Stimulated activated CD8-positive, alpha-beta memory T cell treated with anti-CD3 and anti-CD28 coated beads, Interleukin-2, amount 100 ng/mL, for 48 hours (primary cell): Measurements from ENCODE around the gene MYLIP.
A peak's percentile ranks its signal among the peaks of the same experiment; 100 is the strongest.

Experiments used
- DNase-seq, 2 donors: peaks; one replicate each; pipeline ENCODE4 v3.0.0-alpha.2; 2020; ENCODE audit warnings: low read depth in 2 of 2

The MYLIP gene

DNA sequence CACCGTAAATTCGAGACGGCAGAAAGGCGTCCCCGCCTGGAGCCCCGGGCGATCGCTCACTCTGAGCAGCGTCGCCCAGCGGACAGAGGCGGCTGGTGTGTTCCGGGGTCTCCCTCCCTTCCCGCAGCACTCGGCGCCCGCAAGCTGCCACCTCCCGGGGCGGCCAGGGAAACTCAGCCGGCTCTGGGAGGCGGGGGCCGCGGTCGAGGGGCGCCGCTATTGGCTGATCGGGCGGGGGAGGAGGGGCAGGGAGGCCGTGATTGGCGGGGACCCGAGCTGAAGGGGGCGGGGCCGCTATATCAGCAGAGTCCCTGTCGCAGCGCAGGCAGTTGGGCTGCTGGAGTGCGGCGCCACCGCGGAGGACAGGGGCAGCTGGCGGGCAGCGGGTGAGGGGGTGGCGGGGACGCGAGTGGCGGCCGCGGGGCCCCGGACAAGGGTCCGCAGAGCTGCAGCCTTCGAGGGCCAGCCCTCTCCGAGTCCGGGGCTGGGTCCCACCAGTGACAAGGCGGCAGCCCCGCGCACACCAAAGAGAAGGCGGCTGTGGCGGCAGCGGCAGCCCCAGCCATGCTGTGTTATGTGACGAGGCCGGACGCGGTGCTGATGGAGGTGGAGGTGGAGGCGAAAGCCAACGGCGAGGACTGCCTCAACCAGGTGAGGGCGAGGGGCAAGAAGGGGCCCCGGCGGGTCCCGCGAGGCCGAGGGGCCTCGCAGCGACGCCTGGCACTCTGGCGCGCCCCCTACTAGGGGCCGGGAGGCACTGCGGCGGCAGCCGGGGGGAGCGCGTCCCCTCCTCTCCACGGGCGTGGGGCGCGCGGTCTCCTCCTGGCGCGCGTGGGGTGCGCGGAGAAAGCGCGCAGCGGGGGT lies at the start of gene MYLIP:
Gene MYLIP, plus strand, starts transcription at position 328 of the 864 bp plus-strand sequence. Its CDS starts 237 bp downstream, at position 565.
- DNase-seq, result peak; percentile 95

DNA sequence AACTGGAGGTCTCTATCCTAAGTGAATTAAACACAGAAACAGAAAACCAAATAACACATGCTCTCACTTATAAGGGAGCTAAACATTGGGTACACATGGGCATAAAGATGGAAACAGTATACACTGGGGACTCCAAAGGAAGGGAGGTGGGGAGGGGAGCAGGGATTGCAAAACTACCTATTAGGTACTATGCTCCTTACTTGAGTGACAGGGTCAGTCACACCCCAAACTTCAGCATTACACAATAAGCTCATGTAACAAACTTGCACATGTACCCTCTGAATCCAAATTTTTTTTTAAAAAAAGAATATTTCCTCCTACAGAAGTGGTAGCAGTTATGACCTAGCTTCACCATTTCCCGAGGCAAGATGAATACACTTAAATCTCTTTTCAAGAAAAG lies 49.5 kb upstream of the MYLIP start:
- no peak for DNase-seq

DNA sequence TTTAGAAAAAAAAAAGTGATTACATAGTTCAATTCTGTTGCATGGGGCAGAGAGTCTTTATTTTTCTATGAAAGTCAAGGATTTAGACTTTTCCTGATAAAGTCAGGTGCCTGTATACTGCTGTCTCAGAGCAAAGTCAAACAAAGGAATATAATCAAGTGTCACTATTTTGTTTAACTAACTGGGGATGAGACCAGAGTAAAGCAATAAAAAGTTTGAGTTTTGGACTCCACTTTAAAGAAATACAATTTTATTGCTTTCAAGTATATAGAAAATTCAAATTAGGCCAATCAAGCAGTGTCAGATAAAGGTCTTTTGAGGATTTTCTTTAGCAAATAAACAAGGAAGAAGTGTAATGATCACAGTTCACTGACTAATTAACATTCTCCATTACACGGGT lies 48.7 kb upstream of the MYLIP start:
- DNase-seq, result no peak

DNA sequence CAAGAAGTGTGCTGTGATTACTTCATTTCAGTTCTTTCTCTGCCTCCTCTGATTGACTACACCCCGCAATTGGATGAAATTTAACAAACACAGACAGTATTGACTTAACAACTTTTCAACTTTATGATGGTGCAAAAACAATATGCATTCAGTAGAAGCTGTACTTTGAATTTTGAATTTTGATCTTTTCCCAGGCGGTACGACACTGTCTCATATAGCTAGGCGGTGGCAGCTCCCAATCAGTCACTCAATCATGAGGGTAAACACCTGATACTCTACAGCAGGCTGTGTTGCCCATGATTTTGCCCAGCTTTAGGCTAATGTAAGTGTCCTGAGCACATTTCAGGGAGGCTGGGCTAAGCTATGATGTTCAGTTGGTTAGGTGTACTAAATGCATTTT lies 47.6 kb upstream of the MYLIP start:
- no peak for DNase-seq

DNA sequence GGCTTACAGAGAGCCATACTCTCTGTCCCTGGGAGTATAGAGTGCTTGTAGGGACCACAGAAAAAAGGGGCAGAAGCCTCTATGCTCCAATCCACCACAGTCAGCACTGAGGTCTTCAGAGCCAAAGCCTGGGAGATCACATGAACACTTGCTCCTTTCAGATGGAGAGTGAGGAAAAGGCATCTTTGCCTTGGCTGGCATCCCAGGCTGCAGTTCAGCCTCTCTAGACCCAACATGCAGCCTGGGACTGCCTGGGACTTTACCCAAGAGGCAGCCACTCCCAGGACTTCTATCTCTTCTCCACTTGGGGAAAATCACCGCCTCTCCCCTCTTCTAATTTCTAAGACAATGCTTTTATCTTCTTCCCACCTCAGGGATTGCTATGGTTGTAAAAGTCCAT lies 46.5 kb upstream of the MYLIP start:
- no peak for DNase-seq

- DNase-seq, result no peak
Observed at GRCh38 chr6:16086965-16087364, 41.9 kb upstream of the MYLIP start.

DNA sequence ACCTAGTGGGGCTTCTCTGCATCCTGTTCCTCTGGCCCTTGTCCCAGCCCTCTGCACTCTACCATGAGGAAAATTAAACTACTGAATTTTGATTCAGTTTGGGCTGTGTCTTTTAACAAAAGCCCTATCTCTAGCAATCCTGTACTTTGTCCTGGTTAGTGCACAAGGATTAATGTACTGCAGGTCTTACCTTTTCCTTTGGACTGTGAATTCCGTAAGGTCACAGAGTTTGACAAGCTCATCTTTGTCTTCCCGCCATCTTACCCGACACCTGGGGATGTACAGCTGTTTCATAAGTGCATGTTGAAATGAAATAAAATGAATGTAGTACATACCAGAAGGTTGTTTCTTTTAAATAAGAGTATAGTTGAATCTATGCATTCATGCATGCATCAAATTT lies 41.5 kb upstream of the MYLIP start:
- DNase-seq, result no peak

GRCh38 chr6:16088409-16088808 lies 40.5 kb upstream of the MYLIP start:
- no peak for DNase-seq

GRCh38 chr6:16089232-16090062 lies 39.4 kb upstream of the MYLIP start:
- DNase-seq, result no peak

GRCh38 chr6:16090452-16090851 lies 38.4 kb upstream of the MYLIP start:
- DNase-seq, result no peak

DNA sequence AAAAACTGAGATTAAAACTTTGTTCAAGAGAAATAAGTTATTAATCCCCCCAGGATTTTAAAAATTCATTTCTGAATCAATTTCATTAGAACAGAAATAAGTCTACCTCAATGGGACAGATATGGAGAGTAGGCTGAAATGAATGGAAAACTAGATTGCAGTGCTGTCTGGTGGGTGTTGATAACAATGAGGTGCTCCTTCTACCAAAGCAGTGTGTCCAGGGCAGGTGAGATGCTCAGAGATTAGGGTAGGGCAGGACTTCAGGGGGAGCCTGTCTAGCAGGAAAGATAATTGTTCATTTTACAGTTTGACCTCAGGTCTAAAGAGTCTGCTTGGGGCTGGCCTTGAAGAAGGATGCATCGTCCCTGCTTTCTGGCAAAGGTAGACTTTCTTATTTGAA lies 38.0 kb upstream of the MYLIP start:
- no peak for DNase-seq

DNA sequence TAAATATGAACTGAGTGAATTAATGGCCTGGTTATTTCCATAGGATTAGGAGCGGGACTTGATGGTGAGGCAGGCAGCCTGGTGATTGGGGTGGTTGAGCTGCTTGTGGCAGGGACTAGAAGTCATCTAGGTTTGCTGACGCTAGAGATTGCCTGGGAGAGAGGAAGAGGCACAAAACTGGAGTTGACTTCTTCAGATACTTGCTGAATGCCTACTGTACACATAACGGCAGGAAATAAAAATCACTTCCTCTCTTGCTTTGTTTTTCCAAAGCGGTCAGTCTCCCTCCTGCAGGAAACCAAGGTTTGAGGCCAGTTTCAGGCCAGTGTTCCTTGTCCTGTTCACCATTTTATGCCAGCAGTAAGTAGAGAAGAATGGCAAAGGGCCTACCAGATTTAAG lies 36.7 kb upstream of the MYLIP start:
- no peak for DNase-seq

DNA sequence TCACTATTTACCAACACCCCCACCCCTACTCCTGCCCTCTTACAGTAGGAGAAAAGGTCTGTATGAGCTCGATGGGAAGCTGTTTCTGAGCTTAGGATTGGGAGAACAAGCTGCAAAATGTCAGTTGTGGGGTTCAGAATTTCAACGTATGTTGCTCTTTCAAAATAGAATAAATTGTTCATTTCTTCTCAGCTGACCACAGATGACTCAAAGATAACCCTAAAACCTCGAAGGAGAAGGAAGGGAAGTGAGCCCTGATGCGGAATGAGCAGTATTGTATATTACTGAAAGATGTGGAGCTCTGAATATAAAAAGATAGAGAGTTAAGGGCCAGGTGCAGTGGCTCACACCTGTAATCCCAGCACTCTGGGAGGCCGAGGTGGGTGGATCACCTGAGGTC lies 35.9 kb upstream of the MYLIP start:
- DNase-seq, result no peak

DNA sequence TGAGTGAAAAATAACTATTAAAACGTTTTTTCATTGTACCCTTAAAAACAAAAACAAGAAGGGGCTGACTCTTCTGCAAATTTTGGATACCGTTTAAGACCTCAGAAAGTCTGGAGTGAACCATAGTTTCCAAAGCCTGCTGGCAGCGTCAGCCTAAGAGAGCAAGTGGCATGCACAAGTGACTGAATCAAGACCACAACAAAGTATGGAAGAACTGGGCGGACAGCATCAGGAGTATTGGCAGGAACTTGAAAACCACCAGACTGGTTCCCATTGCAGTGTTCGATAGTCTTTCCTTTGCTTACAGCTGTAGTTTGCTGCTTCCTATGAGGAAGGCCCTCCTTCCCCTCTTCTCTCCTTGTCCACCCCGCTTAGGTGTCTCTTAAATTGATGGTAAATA lies 33.7 kb upstream of the MYLIP start:
- no peak for DNase-seq

DNA sequence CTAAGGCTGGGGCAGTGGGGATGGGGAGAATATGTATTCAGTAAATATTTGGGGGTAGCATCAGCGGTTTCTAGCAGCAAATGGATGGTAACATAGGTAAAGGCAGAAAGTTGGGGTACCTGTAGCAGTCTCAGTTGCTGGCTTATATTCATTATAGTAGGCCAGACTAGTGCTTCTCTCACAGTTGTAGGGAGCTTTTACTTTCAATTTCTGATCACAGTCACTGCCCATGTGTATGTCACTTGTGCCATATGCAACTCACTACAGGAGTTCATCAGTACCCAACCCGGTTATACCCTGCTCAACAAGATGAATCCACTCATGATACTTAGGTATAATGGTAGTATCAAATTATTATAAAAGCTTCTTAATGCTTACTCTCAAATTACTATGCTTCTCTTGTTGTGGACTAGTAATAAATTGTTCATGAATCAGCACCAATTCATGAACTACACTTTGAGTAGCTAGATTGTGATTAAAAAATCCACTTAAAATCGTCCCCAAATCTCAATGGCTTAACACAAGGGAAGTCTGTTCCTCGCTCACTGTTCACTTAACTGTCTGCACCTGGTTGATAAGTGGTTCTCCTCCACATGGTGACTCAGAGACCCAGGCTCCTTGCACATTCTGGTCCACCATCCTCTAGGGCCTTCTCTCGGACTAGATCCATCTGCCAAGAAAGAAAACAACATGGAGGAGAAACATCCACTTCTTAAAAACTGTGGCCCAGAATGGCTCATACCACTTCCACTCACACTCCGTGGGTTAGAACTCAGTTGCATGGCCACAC lies 31.3 kb upstream of the MYLIP start:
- DNase-seq, result no peak

DNA sequence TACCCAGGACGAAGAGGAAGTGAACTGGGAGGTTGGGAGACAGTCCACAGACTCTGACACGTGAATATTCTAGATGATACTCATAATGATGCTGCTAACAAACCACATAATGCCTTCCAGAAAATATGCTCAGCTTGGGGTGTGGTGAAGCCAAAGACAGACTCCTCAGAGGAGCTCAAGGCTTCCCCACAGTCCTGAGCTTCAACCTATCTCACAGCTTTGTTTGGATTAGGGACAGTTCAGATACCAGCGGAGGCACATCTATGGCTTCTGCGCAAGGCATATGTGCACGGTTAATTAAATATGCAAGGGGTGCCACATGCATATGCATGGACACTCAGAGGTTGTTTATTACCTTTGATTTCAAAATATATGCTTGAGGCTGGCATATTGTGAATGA lies 30.7 kb upstream of the MYLIP start:
- no peak for DNase-seq

GRCh38 chr6:16102208-16102607 lies 26.7 kb upstream of the MYLIP start:
- no peak for DNase-seq

GRCh38 chr6:16103722-16104121 lies 25.2 kb upstream of the MYLIP start:
- no peak for DNase-seq

GRCh38 chr6:16104624-16105433 lies 24.1 kb upstream of the MYLIP start:
- no peak for DNase-seq

- no peak for DNase-seq
Observed at GRCh38 chr6:16105854-16106253, 23.0 kb upstream of the MYLIP start.
